Stomach (tissue), 9 donors: ENCODE measurements around the gene ALB. TPM values are rescaled to one million over a fixed set of nuclear protein-coding genes. Genes with fewer than 3 reads are reported as not detected.

Experiments
- DNase-seq, 2 donors: peaks; one replicate each; pipeline versions ENCODE4 v3.0.0 to v3.0.0-alpha.2; 2013 to 2019
- H3K27ac ChIP-seq, 5 donors: fragments of 200-600 bp in 4 of 5; sonication (generic) in 4 of 5; one replicate each; pipeline ENCODE4 v1.5.1; 2013 to 2019; ENCODE audit warnings: mild to moderate bottlenecking in 1 of 5, moderate library complexity in 1 of 5
- H3K27me3 ChIP-seq, 3 donors: fragments of 200-600 bp; sonication (generic); one replicate each; pipeline ENCODE4 v1.5.1; 2017 to 2019; ENCODE audit warnings: mixed run types in 1 of 3
- H3K36me3 ChIP-seq, 4 donors: fragments of 200-600 bp; sonication (generic); 1 replicate in 3 of 4; 2 replicates in 1 of 4; pipeline ENCODE4 v1.5.1; 2016 to 2019
- H3K4me1 ChIP-seq, 4 donors: fragments of 200-600 bp; sonication (generic); one replicate each; pipeline ENCODE4 v1.5.1; 2016 to 2019
- H3K4me3 ChIP-seq, 4 donors: fragments of 200-600 bp; sonication (generic) in 3 of 4; one replicate each; pipeline ENCODE4 v1.5.1; 2016 to 2019; ENCODE audit warnings: mild to moderate bottlenecking in 1 of 4
- H3K9me3 ChIP-seq, 4 donors: fragments of 200-600 bp; sonication (generic); one replicate each; pipeline ENCODE4 v1.5.1; 2016 to 2019
- EP300 ChIP-seq: sonication (generic); formaldehyde crosslinking; IDR thresholded peaks from one replicate; pipeline ENCODE4 v1.6.1; 2017; ENCODE audit warnings: antibody characterized with exemption
- POLR2A ChIP-seq, 4 donors: fragments of 450-650 bp; IDR thresholded peaks; one replicate each; pipeline ENCODE4 v1.6.1; 2016; ENCODE audit warnings: antibody characterized with exemption in 4 of 4, control low read depth in 2 of 4, mild to moderate bottlenecking in 1 of 4, moderate library complexity in 1 of 4
- POLR2AphosphoS5 ChIP-seq, 3 donors: sonication (generic); formaldehyde crosslinking; IDR thresholded peaks; one replicate each; pipeline ENCODE4 v1.6.1; 2016; ENCODE audit warnings: antibody characterized with exemption in 3 of 3
- WGBS, 5 donors: extraction: QIAGEN DNeasy Blood & Tissue Kit in 3 of 5; methylation state at CpG; one replicate each; pipeline versions ENCODE4 v1.1.5 to v1.1.7; 2013 to 2018; 5-methylcytosine and 5-hydroxymethylcytosine counted together
- intact Hi-C: fragments of 100-400 bp; cut with DNase I; formaldehyde crosslinking; loops from one replicate; pipeline ENCODE4 v1.15.1; 2023; ENCODE audit warnings: low total_unique reads
- polyA plus RNA-seq, 3 donors: library from polyadenylated mRNA; stranded (reverse); fragments of 200-250 nt; gene quantifications; one replicate each; pipeline ENCODE4 v1.2.3, GENCODE V29; 2013
- total RNA-seq, 5 donors: library from RNA; depleted of rRNA; stranded (reverse); fragments of >200 nt; gene quantifications; one replicate each; pipeline versions ENCODE4 v1.1.0 to v1.2.3, GENCODE V29; 2014 to 2016
- TF ChIP-seq, protein P1 (sequence below), 7 experiments: fragments of 450-650 bp in 4 of 7; fragments of 200-600 bp in 3 of 7; sonication (generic) in 3 of 7; IDR thresholded peaks; one replicate each; pipeline ENCODE4 v1.5.1; 2016 to 2019; ENCODE audit warnings: antibody characterized with exemption in 7 of 7, control low read depth in 2 of 7, mild to moderate bottlenecking in 1 of 7
- donor health status: healthy with polysubstance abuse.
- donor health status: Bipolar disorder and iron deficiency.
- donor health status: healthy.

The ALB gene
- total and polyA plus RNA-seq, 8 donors = 0.48 to 101 (median 3.0) TPM; not detected in 4

- Histone ChIP-seq H3K36me3 (no peaks in the 10 kb centered on the region), H3K27me3 (no peaks in the 10 kb centered on the region), H3K27ac (no peak overlapping the region), H3K9me3 (no peaks in the 10 kb centered on the region), H3K4me1 (peaks cover 0 to 5% (median 0%) of the 10 kb centered on the region in 4 donors), H3K4me3 (no peak overlapping the region)
- WGBS, 5 donors = 39 to 79% (median 71%) methylated on average over 1 of the region's 1 CpG
- intact Hi-C loops = no loop called here
- no peak for DNase-seq
- TF ChIP-seq POLR2AphosphoS5 (IDR thresholded peaks at IDR 0.05) (no peak), EP300 (no peak), POLR2A (IDR thresholded peaks at IDR 0.05) (no peak)
- TF ChIP-seq, protein P1, sequence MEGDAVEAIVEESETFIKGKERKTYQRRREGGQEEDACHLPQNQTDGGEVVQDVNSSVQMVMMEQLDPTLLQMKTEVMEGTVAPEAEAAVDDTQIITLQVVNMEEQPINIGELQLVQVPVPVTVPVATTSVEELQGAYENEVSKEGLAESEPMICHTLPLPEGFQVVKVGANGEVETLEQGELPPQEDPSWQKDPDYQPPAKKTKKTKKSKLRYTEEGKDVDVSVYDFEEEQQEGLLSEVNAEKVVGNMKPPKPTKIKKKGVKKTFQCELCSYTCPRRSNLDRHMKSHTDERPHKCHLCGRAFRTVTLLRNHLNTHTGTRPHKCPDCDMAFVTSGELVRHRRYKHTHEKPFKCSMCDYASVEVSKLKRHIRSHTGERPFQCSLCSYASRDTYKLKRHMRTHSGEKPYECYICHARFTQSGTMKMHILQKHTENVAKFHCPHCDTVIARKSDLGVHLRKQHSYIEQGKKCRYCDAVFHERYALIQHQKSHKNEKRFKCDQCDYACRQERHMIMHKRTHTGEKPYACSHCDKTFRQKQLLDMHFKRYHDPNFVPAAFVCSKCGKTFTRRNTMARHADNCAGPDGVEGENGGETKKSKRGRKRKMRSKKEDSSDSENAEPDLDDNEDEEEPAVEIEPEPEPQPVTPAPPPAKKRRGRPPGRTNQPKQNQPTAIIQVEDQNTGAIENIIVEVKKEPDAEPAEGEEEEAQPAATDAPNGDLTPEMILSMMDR (IDR thresholded peaks at IDR 0.05) = no peak
These were observed 370 bp downstream of the ALB start for GRCh38 chr4:73404457-73404856.

- Histone ChIP-seq H3K27me3 (no peaks in the 10 kb centered on the region), H3K4me1 (peaks cover 0 to 5% (median 0%) of the 10 kb centered on the region in 4 donors), H3K9me3 (no peaks in the 10 kb centered on the region), H3K36me3 (no peaks in the 10 kb centered on the region), H3K27ac (no peak overlapping the region), H3K4me3 (no peak overlapping the region)
- intact Hi-C loops = no loop called here
- WGBS, 5 donors = 86 to 98% (median 92%) methylated on average over 2 of the region's 2 CpGs
- no peak for DNase-seq
- no peak for TF ChIP-seq EP300
These were observed 1.1 kb downstream of the ALB start for GRCh38 chr4:73405138-73405537.

DNA sequence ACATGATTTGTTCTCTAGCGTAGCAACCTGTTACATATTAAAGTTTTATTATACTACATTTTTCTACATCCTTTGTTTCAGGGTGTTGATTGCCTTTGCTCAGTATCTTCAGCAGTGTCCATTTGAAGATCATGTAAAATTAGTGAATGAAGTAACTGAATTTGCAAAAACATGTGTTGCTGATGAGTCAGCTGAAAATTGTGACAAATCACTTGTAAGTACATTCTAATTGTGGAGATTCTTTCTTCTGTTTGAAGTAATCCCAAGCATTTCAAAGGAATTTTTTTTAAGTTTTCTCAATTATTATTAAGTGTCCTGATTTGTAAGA, 2.4 kb downstream of the ALB start:
- DNase-seq = no peak
- Histone ChIP-seq H3K4me3 (no peak overlapping the region), H3K9me3 (no peaks in the 10 kb centered on the region), H3K27me3 (no peaks in the 10 kb centered on the region), H3K27ac (no peak overlapping the region), H3K4me1 (peaks cover 0 to 5% (median 0%) of the 10 kb centered on the region in 4 donors), H3K36me3 (no peaks in the 10 kb centered on the region)
- TF ChIP-seq POLR2AphosphoS5 (IDR thresholded peaks at IDR 0.05) = no peak
- no peak for TF ChIP-seq POLR2A (IDR thresholded peaks at IDR 0.05)
- TF ChIP-seq, protein P1 (IDR thresholded peaks at IDR 0.05) = no peak
- intact Hi-C loops = no loop called here
- 92 to 100% (median 98%) methylated on average over 1 of the region's 1 CpG for WGBS, 5 donors

- TF ChIP-seq POLR2A (IDR thresholded peaks at IDR 0.05) (no peak), EP300 (no peak), POLR2AphosphoS5 (IDR thresholded peaks at IDR 0.05) (no peak)
- TF ChIP-seq, protein P1 (IDR thresholded peaks at IDR 0.05) = no peak
- intact Hi-C loops = no loop called here
- Histone ChIP-seq H3K27me3 (no peaks in the 10 kb centered on the region), H3K9me3 (no peaks in the 10 kb centered on the region), H3K27ac (no peak overlapping the region), H3K4me3 (no peak overlapping the region), H3K4me1 (peaks cover 0 to 5% (median 0%) of the 10 kb centered on the region in 4 donors), H3K36me3 (no peaks in the 10 kb centered on the region)
- WGBS, 5 donors = 85 to 99% (median 94%) methylated on average over 2 of the region's 2 CpGs
- no peak for DNase-seq
These were observed 3.2 kb downstream of the ALB start for GRCh38 chr4:73407227-73407673.

DNA sequence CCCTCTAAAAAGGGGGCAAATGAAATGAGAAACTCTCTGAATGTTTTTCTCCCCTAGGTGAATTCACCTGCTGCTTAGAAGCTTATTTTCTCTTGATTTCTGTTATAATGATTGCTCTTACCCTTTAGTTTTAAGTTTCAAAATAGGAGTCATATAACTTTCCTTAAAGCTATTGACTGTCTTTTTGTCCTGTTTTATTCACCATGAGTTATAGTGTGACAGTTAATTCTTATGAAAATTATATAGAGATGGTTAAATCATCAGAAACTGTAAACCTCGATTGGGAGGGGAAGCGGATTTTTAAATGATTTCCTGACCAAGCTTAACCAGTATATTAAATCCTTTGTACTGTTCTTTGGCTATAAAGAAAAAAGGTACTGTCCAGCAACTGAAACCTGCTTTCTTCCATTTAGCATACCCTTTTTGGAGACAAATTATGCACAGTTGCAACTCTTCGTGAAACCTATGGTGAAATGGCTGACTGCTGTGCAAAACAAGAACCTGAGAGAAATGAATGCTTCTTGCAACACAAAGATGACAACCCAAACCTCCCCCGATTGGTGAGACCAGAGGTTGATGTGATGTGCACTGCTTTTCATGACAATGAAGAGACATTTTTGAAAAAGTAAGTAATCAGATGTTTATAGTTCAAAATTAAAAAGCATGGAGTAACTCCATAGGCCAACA, 4.2 kb downstream of the ALB start:
- no peaks in the 10 kb centered on the region for H3K36me3 ChIP-seq
- H3K4me1 ChIP-seq = peaks cover 0 to 4% (median 0%) of the 10 kb centered on the region in 4 donors
- WGBS, 5 donors = 78 to 90% (median 82%) methylated on average over 4 of the region's 4 CpGs
- no peaks in the 10 kb centered on the region for H3K27me3 ChIP-seq
- intact Hi-C loops = no loop called here
- no peak overlapping the region for H3K4me3 ChIP-seq
- no peak for DNase-seq
- H3K9me3 ChIP-seq = no peaks in the 10 kb centered on the region
- H3K27ac ChIP-seq = no peak overlapping the region
- TF ChIP-seq, protein P1 (IDR thresholded peaks at IDR 0.05) = no peak
- TF ChIP-seq POLR2AphosphoS5 (IDR thresholded peaks at IDR 0.05) (no peak), EP300 (no peak), POLR2A (IDR thresholded peaks at IDR 0.05) (no peak)
